Large intestine (tissue), 3 donors: Measurements from ENCODE around the gene CATSPER4. TPM values are rescaled to one million over a fixed set of nuclear protein-coding genes. Genes with fewer than 3 reads are reported as not detected.

Experiments used
- DNase-seq, 2 donors: peaks; one replicate each; pipeline versions ENCODE4 v3.0.0 to v3.0.0-alpha.2; 2013
- H3K27ac ChIP-seq: one replicate; pipeline ENCODE4 v1.5.1; 2013; ENCODE audit warnings: low read length
- H3K27me3 ChIP-seq: 2 replicates; pipeline ENCODE4 v1.6.1; 2013; ENCODE audit warnings: low read length; ENCODE audit not compliant: control insufficient read depth, insufficient read depth
- H3K36me3 ChIP-seq: 2 replicates; pipeline ENCODE4 v1.6.1; 2013; ENCODE audit warnings: low read length; ENCODE audit not compliant: control insufficient read depth, insufficient read depth
- H3K4me1 ChIP-seq: one replicate; pipeline ENCODE4 v1.6.1; 2013; ENCODE audit warnings: low read length; ENCODE audit not compliant: control insufficient read depth, insufficient read depth
- H3K4me3 ChIP-seq: one replicate; pipeline ENCODE4 v1.5.1; 2013; ENCODE audit warnings: low read length
- H3K9me3 ChIP-seq: one replicate; pipeline ENCODE4 v1.6.1; 2013; ENCODE audit warnings: mild to moderate bottlenecking, low read depth, low read length, moderate library complexity; ENCODE audit not compliant: control insufficient read depth
- WGBS: methylation state at CpG from one replicate; pipeline ENCODE4 v1.1.5; 2013; ENCODE audit warnings: low lambda C conversion rate; ENCODE audit not compliant: insufficient coverage; 5-methylcytosine and 5-hydroxymethylcytosine counted together
- polyA plus RNA-seq: library from polyadenylated mRNA; unstranded; fragments of 120-200 nt; gene quantifications from one replicate; pipeline ENCODE4 v1.2.1, GENCODE V29; 2013

Gene CATSPER4
- polyA plus RNA-seq, 1 donor, result 0.12 TPM

DNA sequence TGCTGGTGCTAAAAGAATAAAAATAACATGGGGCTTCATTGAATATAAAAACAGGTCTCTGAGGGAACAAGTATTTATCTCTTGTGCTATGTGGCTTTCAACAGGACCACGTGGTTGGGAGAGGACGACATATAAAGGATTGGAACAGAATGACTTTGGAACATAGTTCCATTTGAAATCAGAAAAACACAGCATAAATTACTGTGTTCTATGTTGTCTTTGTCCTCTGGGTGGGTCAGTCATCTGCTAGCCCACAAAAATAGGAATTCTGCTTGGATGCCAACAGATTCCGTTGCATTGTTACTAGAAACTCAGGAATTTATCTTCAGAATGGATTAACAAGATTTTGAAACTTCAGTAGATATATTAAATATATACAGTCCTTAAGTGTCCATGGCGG, 49.5 kb downstream of the CATSPER4 start:
- Histone ChIP-seq H3K4me3 (no peak overlapping the region), H3K27me3 (no peaks in the 10 kb centered on the region), H3K27ac (no peak overlapping the region), H3K4me1 (peaks cover 4% of the 10 kb centered on the region), H3K9me3 (no peaks in the 10 kb centered on the region), H3K36me3 (peaks cover 6% of the 10 kb centered on the region)
- no peak for DNase-seq
- no CpG with 5 or more reads among the region's 4 CpGs for WGBS

Other genes starting within 250 kb of the CATSPER4 start
- gene PAFAH2, start 192.5 kb upstream of the CATSPER4 start, polyA plus RNA-seq, result 20.7 TPM
- 0.82 TPM for gene EXTL1, start 168.8 kb upstream of the CATSPER4 start, polyA plus RNA-seq
- 24.9 TPM for gene SLC30A2, start 144.5 kb upstream of the CATSPER4 start, polyA plus RNA-seq
- 6.4 TPM for gene TRIM63, start 123.0 kb upstream of the CATSPER4 start, polyA plus RNA-seq
- 12.7 TPM for gene PDIK1L, start 78.8 kb upstream of the CATSPER4 start, polyA plus RNA-seq
- 0.51 TPM for gene FAM110D, start 31.5 kb upstream of the CATSPER4 start, polyA plus RNA-seq
- not detected for gene C1orf232, start 21.6 kb upstream of the CATSPER4 start, polyA plus RNA-seq
- gene ZNF593, start 20.7 kb upstream of the CATSPER4 start, polyA plus RNA-seq, result 30.4 TPM
- 1.2 TPM for gene ZNF593OS, start 18.8 kb upstream of the CATSPER4 start, polyA plus RNA-seq
- 109 TPM for gene CNKSR1, start 13.1 kb upstream of the CATSPER4 start, polyA plus RNA-seq
- gene CEP85, start 43.6 kb downstream of the CATSPER4 start, polyA plus RNA-seq, result 11.7 TPM
- gene SH3BGRL3, start 89.5 kb downstream of the CATSPER4 start, polyA plus RNA-seq, result 87.3 TPM
- 40.1 TPM for gene UBXN11, start 116.0 kb downstream of the CATSPER4 start, polyA plus RNA-seq
- 25.3 TPM for gene CD52, start 127.4 kb downstream of the CATSPER4 start, polyA plus RNA-seq
- 3.9 TPM for gene CRYBG2, start 163.5 kb downstream of the CATSPER4 start, polyA plus RNA-seq
- 0.27 TPM for gene ZNF683, start 182.1 kb downstream of the CATSPER4 start, polyA plus RNA-seq
- gene LIN28A, start 220.2 kb downstream of the CATSPER4 start, polyA plus RNA-seq, result 0.03 TPM
- 35.2 TPM for gene DHDDS, start 241.7 kb downstream of the CATSPER4 start, polyA plus RNA-seq